Trophoblast cell (in vitro differentiated cells and primary cell): ENCODE data around the gene SND1.

Source experiments
- DNase-seq, 2 donors: peaks; one replicate each; pipeline ENCODE4 v3.0.0-alpha.2; 2016
- H2AFZ ChIP-seq: 2 replicates; pipeline ENCODE4 v1.6.1; 2013; ENCODE audit warnings: low read length, moderate library complexity, mild to moderate bottlenecking; ENCODE audit not compliant: insufficient read depth, poor library complexity
- H2AK5ac ChIP-seq: 2 replicates; pipeline ENCODE4 v1.6.1; 2013; ENCODE audit warnings: mild to moderate bottlenecking, low read length
- H2BK120ac ChIP-seq: 2 replicates; pipeline ENCODE4 v1.6.1; 2013; ENCODE audit warnings: low read length, mild to moderate bottlenecking, moderate library complexity; ENCODE audit not compliant: insufficient read depth, poor library complexity
- H2BK12ac ChIP-seq: 2 replicates; pipeline ENCODE4 v1.6.1; 2013; ENCODE audit warnings: mild to moderate bottlenecking, low read length, moderate library complexity
- H2BK5ac ChIP-seq: 2 replicates; pipeline ENCODE4 v1.6.1; 2013; ENCODE audit warnings: low read length, low read depth, moderate library complexity, mild to moderate bottlenecking; ENCODE audit not compliant: poor library complexity
- H3K14ac ChIP-seq: 2 replicates; pipeline ENCODE4 v1.6.1; 2013; ENCODE audit warnings: mild to moderate bottlenecking, low read length
- H3K18ac ChIP-seq: 2 replicates; pipeline ENCODE4 v1.6.1; 2013; ENCODE audit warnings: mild to moderate bottlenecking, low read length
- H3K23ac ChIP-seq: 2 replicates; pipeline ENCODE4 v1.6.1; 2013; ENCODE audit warnings: low read length
- H3K27ac ChIP-seq: 2 replicates; pipeline ENCODE4 v1.5.1; 2013; ENCODE audit warnings: low read depth, mild to moderate bottlenecking, inconsistent platforms, low read length, moderate library complexity
- H3K27me3 ChIP-seq: 2 replicates; pipeline ENCODE4 v1.6.1; 2013; ENCODE audit warnings: inconsistent platforms, mild to moderate bottlenecking, low read length, moderate library complexity; ENCODE audit not compliant: insufficient read depth
- H3K36me3 ChIP-seq, 2 experiments: 1 replicate in 1 of 2; 2 replicates in 1 of 2; pipeline ENCODE4 v1.6.1; 2013; ENCODE audit warnings: low read length in 2 of 2, mild to moderate bottlenecking in 2 of 2, moderate library complexity in 1 of 2; ENCODE audit not compliant: insufficient read depth in 2 of 2, control insufficient read depth in 1 of 2
- H3K4ac ChIP-seq: 2 replicates; pipeline ENCODE4 v1.6.1; 2013; ENCODE audit warnings: low read depth, mild to moderate bottlenecking, low read length, moderate library complexity
- H3K4me1 ChIP-seq, 2 experiments: 1 replicate in 1 of 2; 2 replicates in 1 of 2; pipeline ENCODE4 v1.6.1; 2013; ENCODE audit warnings: low read length in 2 of 2, mild to moderate bottlenecking in 2 of 2, moderate library complexity in 1 of 2; ENCODE audit not compliant: insufficient read depth in 2 of 2, control insufficient read depth in 1 of 2
- H3K4me2 ChIP-seq: 2 replicates; pipeline ENCODE4 v1.6.1; 2013; ENCODE audit warnings: inconsistent platforms, mild to moderate bottlenecking, low read length, moderate library complexity
- H3K4me3 ChIP-seq: 2 replicates; pipeline ENCODE4 v1.5.1; 2013; ENCODE audit warnings: mild to moderate bottlenecking, low read depth, low read length, inconsistent platforms
- H3K79me1 ChIP-seq: one replicate; pipeline ENCODE4 v1.6.1; 2013; ENCODE audit warnings: low read length
- H3K79me2 ChIP-seq: 2 replicates; pipeline ENCODE4 v1.6.1; 2013; ENCODE audit warnings: low read length, mild to moderate bottlenecking; ENCODE audit not compliant: control insufficient read depth, insufficient read depth, poor library complexity
- H3K9ac ChIP-seq: 2 replicates; pipeline ENCODE4 v1.6.1; 2013; ENCODE audit warnings: mild to moderate bottlenecking, low read length
- H3K9me3 ChIP-seq: 2 replicates; pipeline ENCODE4 v1.6.1; 2013; ENCODE audit warnings: low read depth, mild to moderate bottlenecking, control low read depth, inconsistent platforms, low read length; ENCODE audit not compliant: insufficient read depth
- H4K12ac ChIP-seq: 2 replicates; pipeline ENCODE4 v1.6.1; 2013; ENCODE audit warnings: low read depth, mild to moderate bottlenecking, low read length, moderate library complexity
- H4K8ac ChIP-seq: 2 replicates; pipeline ENCODE4 v1.6.1; 2013; ENCODE audit warnings: low read depth, mild to moderate bottlenecking, low read length, moderate library complexity
- H4K91ac ChIP-seq: one replicate; pipeline ENCODE4 v1.6.1; 2013; ENCODE audit warnings: low read depth, mild to moderate bottlenecking, low read length, moderate library complexity
- WGBS: extraction: QIAGEN DNeasy Blood & Tissue Kit; methylation state at CpG from one replicate; pipeline ENCODE4 v1.1.7; 2013; ENCODE audit warnings: missing lambda C conversion rate; ENCODE audit not compliant: insufficient read length, insufficient coverage; ENCODE audit errors: extremely low coverage; 5-methylcytosine and 5-hydroxymethylcytosine counted together

The SND1 gene

GRCh38 chr7:127726476-127726875, 74.5 kb downstream of the SND1 start:
- Histone ChIP-seq H3K79me2 (no peaks in the 10 kb centered on the region), H3K27ac (no peak overlapping the region), H2BK5ac (no peak overlapping the region), H3K27me3 (no peaks in the 10 kb centered on the region), H3K9ac (no peak overlapping the region), H3K14ac (no peak overlapping the region), H4K12ac (no peak overlapping the region), H2AFZ (no peak overlapping the region), H4K8ac (no peak overlapping the region), H3K18ac (no peak overlapping the region), H3K79me1 (no peaks in the 10 kb centered on the region), H4K91ac (no peak overlapping the region), H2BK12ac (no peak overlapping the region), H3K9me3 (no peaks in the 10 kb centered on the region), H3K4me1 (peaks cover 7 to 8% of the 10 kb centered on the region in 2 experiments), H2AK5ac (no peak overlapping the region), H3K36me3 (peaks cover 12 to 21% of the 10 kb centered on the region in 2 experiments), H3K4ac (no peak overlapping the region), H3K4me3 (no peak overlapping the region), H2BK120ac (no peak overlapping the region), H3K23ac (no peak overlapping the region), H3K4me2 (no peak overlapping the region)
- no CpG with 5 or more reads among the region's 3 CpGs for WGBS
- DNase-seq, result peak in 1 of 2 donors; percentile 27

GRCh38 chr7:127730658-127731276, 78.8 kb downstream of the SND1 start:
- no peak overlapping the region for H4K91ac ChIP-seq
- no CpG with 5 or more reads among the region's 13 CpGs for WGBS

GRCh38 chr7:127731431-127732080, 79.6 kb downstream of the SND1 start:
- H3K18ac ChIP-seq, result no peak overlapping the region

More at GRCh38 chr7:127730658-127731276, 78.8 kb downstream of the SND1 start:
- no peak overlapping the region for H3K14ac ChIP-seq
- no peaks in the 10 kb centered on the region for H3K79me2 ChIP-seq
- H3K9me3 ChIP-seq, result no peaks in the 10 kb centered on the region
- peak overlapping the region; percentile 38 for H3K18ac ChIP-seq
- H3K23ac ChIP-seq, result no peak overlapping the region
- H3K79me1 ChIP-seq, result no peaks in the 10 kb centered on the region
- H2AK5ac ChIP-seq, result no peak overlapping the region
- H2BK5ac ChIP-seq, result no peak overlapping the region
- H3K4me3 ChIP-seq, result no peak overlapping the region
- H3K36me3 ChIP-seq, result peaks cover 10 to 22% of the 10 kb centered on the region in 2 experiments
- H3K27me3 ChIP-seq, result no peaks in the 10 kb centered on the region
- H3K4me1 ChIP-seq, result peaks cover 7 to 13% of the 10 kb centered on the region in 2 experiments
- no peak overlapping the region for H2AFZ ChIP-seq
- H3K27ac ChIP-seq, result peak overlapping the region; percentile 28
- peak in 1 of 2 donors; percentile 33 for DNase-seq
- no peak overlapping the region for H3K4me2 ChIP-seq
- H2BK120ac ChIP-seq, result no peak overlapping the region
- H3K9ac ChIP-seq, result no peak overlapping the region
- no peak overlapping the region for H2BK12ac ChIP-seq
- H4K12ac ChIP-seq, result no peak overlapping the region
- H4K8ac ChIP-seq, result no peak overlapping the region
- no peak overlapping the region for H3K4ac ChIP-seq

GRCh38 chr7:127732306-127732705, 80.3 kb downstream of the SND1 start:
- Histone ChIP-seq H4K91ac (no peak overlapping the region), H2BK120ac (no peak overlapping the region), H2BK5ac (no peak overlapping the region), H3K23ac (no peak overlapping the region), H3K14ac (no peak overlapping the region), H3K9me3 (no peaks in the 10 kb centered on the region), H3K18ac (no peak overlapping the region), H3K4me1 (peaks cover 7 to 13% of the 10 kb centered on the region in 2 experiments), H2BK12ac (no peak overlapping the region), H3K79me1 (no peaks in the 10 kb centered on the region), H3K27me3 (no peaks in the 10 kb centered on the region), H2AK5ac (no peak overlapping the region), H3K9ac (no peak overlapping the region), H3K36me3 (peaks cover 10 to 26% of the 10 kb centered on the region in 2 experiments), H3K4me2 (no peak overlapping the region), H4K8ac (no peak overlapping the region), H3K4me3 (no peak overlapping the region), H2AFZ (no peak overlapping the region), H3K27ac (no peak overlapping the region), H4K12ac (no peak overlapping the region), H3K79me2 (no peaks in the 10 kb centered on the region), H3K4ac (no peak overlapping the region)
- peak in 1 of 2 donors; percentile 42 for DNase-seq
- no CpG with 5 or more reads among the region's 2 CpGs for WGBS

More at GRCh38 chr7:127731431-127732080, 79.6 kb downstream of the SND1 start:
- Histone ChIP-seq H3K79me1 (no peaks in the 10 kb centered on the region), H4K8ac (no peak overlapping the region), H3K14ac (no peak overlapping the region), H3K9me3 (no peaks in the 10 kb centered on the region), H3K4me3 (no peak overlapping the region), H3K23ac (no peak overlapping the region), H3K9ac (no peak overlapping the region), H3K27ac (no peak overlapping the region), H2BK5ac (no peak overlapping the region), H2BK120ac (no peak overlapping the region), H3K79me2 (no peaks in the 10 kb centered on the region), H3K27me3 (no peaks in the 10 kb centered on the region), H3K36me3 (peaks cover 10 to 24% of the 10 kb centered on the region in 2 experiments), H4K12ac (no peak overlapping the region), H3K4ac (no peak overlapping the region), H2BK12ac (no peak overlapping the region), H4K91ac (no peak overlapping the region), H3K4me1 (peaks cover 7 to 13% of the 10 kb centered on the region in 2 experiments), H2AFZ (no peak overlapping the region), H3K4me2 (no peak overlapping the region), H2AK5ac (no peak overlapping the region)
- WGBS, result no CpG with 5 or more reads among the region's 10 CpGs
- DNase-seq, result peak; percentile 50 to 87
